ENCODE data around the gene GALNT2. TPM values are rescaled to one million over a fixed set of nuclear protein-coding genes. Genes with fewer than 3 reads are reported as not detected.

Gene GALNT2
- total and polyA plus RNA-seq, 9 of the 15 experiments (the other 6 are each of a cell fraction or from before 2014, with no cell fraction given) = 1.6 to 106 (median 51.9) TPM

DNA sequence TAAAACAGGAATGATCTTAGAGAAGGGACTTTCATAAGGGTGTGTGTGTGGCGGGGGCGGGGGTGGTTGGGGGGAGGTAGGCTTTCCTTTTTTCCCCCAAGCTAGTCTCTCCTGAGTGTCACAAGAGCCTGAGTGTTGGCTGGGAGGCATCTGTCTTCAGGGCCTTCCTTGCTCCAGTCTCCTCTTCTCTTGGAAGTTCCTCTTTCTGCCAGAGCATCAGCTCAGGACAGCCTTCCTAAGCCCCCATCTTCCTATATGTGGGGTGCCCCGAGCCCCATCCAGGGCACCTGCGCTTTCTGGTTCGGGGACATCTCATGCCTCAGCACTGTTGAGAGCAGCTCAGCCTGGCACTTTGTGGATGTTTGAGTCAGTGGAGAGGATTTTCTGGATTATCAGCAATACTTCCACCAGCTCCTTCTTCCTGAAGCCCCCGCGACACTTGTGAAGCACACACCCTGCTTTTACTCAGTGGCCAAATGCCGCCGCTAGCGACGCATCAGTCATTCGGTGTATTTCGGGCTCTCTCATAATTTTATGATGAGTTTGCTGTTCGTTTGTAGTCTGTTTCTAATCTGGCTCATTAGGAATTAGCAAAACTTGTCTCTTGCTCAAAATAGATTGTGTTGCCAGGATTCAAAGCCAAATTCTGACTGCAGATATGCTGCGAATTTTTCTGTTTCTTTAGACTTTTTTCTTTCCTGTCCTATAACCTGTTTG lies 61.7 kb downstream of the GALNT2 start:
- no TSS peak for BruUV-seq (replicated peaks)
- CTCF ChIA-PET (ENCODE audit: low intra/inter-chr PET ratio) = no interaction called here
- no peak for ATAC-seq
- TF ChIP-seq, protein P1, sequence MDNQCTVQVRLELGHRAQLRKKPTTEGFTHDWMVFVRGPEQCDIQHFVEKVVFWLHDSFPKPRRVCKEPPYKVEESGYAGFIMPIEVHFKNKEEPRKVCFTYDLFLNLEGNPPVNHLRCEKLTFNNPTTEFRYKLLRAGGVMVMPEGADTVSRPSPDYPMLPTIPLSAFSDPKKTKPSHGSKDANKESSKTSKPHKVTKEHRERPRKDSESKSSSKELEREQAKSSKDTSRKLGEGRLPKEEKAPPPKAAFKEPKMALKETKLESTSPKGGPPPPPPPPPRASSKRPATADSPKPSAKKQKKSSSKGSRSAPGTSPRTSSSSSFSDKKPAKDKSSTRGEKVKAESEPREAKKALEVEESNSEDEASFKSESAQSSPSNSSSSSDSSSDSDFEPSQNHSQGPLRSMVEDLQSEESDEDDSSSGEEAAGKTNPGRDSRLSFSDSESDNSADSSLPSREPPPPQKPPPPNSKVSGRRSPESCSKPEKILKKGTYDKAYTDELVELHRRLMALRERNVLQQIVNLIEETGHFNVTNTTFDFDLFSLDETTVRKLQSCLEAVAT (IDR thresholded peaks at IDR 0.05) = peak in 1 of 2 experiments; percentile 50; a peak in 1 of 4 replicates
- TF ChIP-seq SMAD4 (CRISPR knock-in tag; conservative IDR thresholded peaks at IDR 0.05) (peak; percentile 16; the same call in 1 of the 2 replicates), ZNF316 (IDR thresholded peaks at IDR 0.05) (peak; percentile 66), BRCA1 (IDR thresholded peaks at IDR 0.05) (no peak), BRCA1 (CRISPR knock-in tag; IDR thresholded peaks at IDR 0.05) (no peak), MAFG (tag; conservative IDR thresholded peaks at IDR 0.05) (0 out of 2 replicates have a peak, but pooled peaks have one; percentile 7)
- TF ChIP-seq, protein P2, sequence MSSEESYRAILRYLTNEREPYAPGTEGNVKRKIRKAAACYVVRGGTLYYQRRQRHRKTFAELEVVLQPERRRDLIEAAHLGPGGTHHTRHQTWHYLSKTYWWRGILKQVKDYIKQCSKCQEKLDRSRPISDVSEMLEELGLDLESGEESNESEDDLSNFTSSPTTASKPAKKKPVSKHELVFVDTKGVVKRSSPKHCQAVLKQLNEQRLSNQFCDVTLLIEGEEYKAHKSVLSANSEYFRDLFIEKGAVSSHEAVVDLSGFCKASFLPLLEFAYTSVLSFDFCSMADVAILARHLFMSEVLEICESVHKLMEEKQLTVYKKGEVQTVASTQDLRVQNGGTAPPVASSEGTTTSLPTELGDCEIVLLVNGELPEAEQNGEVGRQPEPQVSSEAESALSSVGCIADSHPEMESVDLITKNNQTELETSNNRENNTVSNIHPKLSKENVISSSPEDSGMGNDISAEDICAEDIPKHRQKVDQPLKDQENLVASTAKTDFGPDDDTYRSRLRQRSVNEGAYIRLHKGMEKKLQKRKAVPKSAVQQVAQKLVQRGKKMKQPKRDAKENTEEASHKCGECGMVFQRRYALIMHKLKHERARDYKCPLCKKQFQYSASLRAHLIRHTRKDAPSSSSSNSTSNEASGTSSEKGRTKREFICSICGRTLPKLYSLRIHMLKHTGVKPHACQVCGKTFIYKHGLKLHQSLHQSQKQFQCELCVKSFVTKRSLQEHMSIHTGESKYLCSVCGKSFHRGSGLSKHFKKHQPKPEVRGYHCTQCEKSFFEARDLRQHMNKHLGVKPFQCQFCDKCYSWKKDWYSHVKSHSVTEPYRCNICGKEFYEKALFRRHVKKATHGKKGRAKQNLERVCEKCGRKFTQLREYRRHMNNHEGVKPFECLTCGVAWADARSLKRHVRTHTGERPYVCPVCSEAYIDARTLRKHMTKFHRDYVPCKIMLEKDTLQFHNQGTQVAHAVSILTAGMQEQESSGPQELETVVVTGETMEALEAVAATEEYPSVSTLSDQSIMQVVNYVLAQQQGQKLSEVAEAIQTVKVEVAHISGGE (CRISPR knock-in tag; IDR thresholded peaks at IDR 0.05) = no peak
- TF ChIP-seq, protein P3, sequence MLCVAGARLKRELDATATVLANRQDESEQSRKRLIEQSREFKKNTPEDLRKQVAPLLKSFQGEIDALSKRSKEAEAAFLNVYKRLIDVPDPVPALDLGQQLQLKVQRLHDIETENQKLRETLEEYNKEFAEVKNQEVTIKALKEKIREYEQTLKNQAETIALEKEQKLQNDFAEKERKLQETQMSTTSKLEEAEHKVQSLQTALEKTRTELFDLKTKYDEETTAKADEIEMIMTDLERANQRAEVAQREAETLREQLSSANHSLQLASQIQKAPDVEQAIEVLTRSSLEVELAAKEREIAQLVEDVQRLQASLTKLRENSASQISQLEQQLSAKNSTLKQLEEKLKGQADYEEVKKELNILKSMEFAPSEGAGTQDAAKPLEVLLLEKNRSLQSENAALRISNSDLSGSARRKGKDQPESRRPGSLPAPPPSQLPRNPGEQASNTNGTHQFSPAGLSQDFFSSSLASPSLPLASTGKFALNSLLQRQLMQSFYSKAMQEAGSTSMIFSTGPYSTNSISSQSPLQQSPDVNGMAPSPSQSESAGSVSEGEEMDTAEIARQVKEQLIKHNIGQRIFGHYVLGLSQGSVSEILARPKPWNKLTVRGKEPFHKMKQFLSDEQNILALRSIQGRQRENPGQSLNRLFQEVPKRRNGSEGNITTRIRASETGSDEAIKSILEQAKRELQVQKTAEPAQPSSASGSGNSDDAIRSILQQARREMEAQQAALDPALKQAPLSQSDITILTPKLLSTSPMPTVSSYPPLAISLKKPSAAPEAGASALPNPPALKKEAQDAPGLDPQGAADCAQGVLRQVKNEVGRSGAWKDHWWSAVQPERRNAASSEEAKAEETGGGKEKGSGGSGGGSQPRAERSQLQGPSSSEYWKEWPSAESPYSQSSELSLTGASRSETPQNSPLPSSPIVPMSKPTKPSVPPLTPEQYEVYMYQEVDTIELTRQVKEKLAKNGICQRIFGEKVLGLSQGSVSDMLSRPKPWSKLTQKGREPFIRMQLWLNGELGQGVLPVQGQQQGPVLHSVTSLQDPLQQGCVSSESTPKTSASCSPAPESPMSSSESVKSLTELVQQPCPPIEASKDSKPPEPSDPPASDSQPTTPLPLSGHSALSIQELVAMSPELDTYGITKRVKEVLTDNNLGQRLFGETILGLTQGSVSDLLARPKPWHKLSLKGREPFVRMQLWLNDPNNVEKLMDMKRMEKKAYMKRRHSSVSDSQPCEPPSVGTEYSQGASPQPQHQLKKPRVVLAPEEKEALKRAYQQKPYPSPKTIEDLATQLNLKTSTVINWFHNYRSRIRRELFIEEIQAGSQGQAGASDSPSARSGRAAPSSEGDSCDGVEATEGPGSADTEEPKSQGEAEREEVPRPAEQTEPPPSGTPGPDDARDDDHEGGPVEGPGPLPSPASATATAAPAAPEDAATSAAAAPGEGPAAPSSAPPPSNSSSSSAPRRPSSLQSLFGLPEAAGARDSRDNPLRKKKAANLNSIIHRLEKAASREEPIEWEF (CRISPR knock-in tag; IDR thresholded peaks at IDR 0.05) = 0 out of 2 replicates have a peak, but pooled peaks have one; percentile 6

More for the DNA sequence above, 61.7 kb downstream of the GALNT2 start:
- Histone ChIP-seq H3K9me1 (ENCODE audit: control insufficient read depth, insufficient read depth, low read length) (peaks cover 5% of the 10 kb centered on the region), H3K27ac (ENCODE audit: extremely low read depth, low read depth, low read length) (peak overlapping the region; percentile 76; the same call in 2 of the 3 replicates), H3K4me3 (no peak overlapping the region), H3K27me3 (ENCODE audit: control insufficient read depth in 2 of 2, insufficient read depth in 2 of 2, low read length in 2 of 2) (no peaks in the 10 kb centered on the region), H4K20me1 (replicated peaks; ENCODE audit: control insufficient read depth, insufficient read depth, low read length) (no peaks in the 10 kb centered on the region), H3K36me3 (ENCODE audit: control insufficient read depth, insufficient read depth, low read length) (peaks cover 23% of the 10 kb centered on the region), H3K9ac (ENCODE audit: insufficient read depth in 1 of 2, low read depth in 2 of 2, low read length in 2 of 2) (peak overlapping the region in 1 of 2 experiments; percentile 87; a peak in 1 of 4 replicates), H3K9me3 (replicated peaks; ENCODE audit: control insufficient read depth, insufficient read depth, low read depth, low read length) (no peaks in the 10 kb centered on the region), H2AFZ (ENCODE audit: low read depth, low read length) (no peak overlapping the region), H3K4me1 (replicated peaks in 1 of 2; ENCODE audit: control insufficient read depth in 2 of 2, insufficient read depth in 2 of 2, low read length in 2 of 2) (peaks cover 61 to 65% of the 10 kb centered on the region in 2 experiments), H3K79me2 (ENCODE audit: control insufficient read depth, insufficient read depth, low read length) (peaks cover 93% of the 10 kb centered on the region), H3K4me2 (ENCODE audit: insufficient read depth, low read length) (no peak overlapping the region)
- intact Hi-C loops (cut with micrococcal nuclease) (no loop called here), in situ Hi-C loops (cut with MboI) (no loop called here)
- FAIRE-seq (no peak), DNase-seq (ENCODE audit: extremely low read depth in 1 of 4, low spot score in 3 of 4) (peak in 1 of 4 experiments; percentile 18)
- POLR2A ChIA-PET = interaction anchor here (0.5 to 4.4 kb wide), 8 partner anchors 12 to 1174 kb away, joined by 3 to 20 read pairs (median 4); no protein-coding TSS in a partner anchor
- 55% methylated on average over 14 of the region's 15 CpGs for WGBS (ENCODE audit: insufficient coverage, low coverage, missing lambda C conversion rate)

Data from K562 (cell line).